PC-3 (cell line): ENCODE measurements around the gene PTGIR.

Experiments
- CTCF ChIP-seq: fragments of 300-600 bp; sonication (generic); conservative IDR thresholded peaks from 2 replicates; pipeline ENCODE4 v1.5.1; 2017; ENCODE audit warnings: antibody characterized with exemption, low read depth, mild to moderate bottlenecking, low read length
- EZH2phosphoT487 ChIP-seq: fragments of 300-600 bp; sonication (generic); IDR thresholded peaks from 2 replicates; pipeline ENCODE4 v1.6.1; 2018; ENCODE audit warnings: mild to moderate bottlenecking, antibody characterized with exemption, low read length, borderline replicate concordance

- TF ChIP-seq CTCF (no peak), EZH2phosphoT487 (no peak)
These were observed 14.7 kb upstream of the PTGIR start for GRCh38 chr19:46639358-46640182.
